Measurements from ENCODE around the gene ITGA6.

The ITGA6 gene

DNA sequence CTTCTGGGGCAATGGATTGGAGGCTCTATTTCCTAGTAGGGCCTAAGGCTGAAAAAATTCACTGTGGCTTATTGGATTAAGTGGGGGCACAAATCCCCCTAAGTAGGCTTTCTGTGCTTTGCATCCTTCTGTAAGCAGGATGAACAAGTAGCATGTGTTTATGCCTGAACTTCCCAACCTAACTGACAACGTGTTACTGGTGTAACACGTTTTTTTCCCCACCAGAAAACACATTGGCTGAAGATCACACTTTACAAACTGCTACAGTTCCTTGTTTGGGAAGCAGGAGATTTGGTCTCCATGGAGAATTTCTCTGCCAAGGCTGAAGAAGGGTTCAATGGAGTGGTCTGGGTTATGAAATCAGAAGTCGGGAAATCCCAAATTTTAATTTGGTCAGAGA, 7.2 kb upstream of the ITGA6 start:
- no peak for DNase-seq

DNA sequence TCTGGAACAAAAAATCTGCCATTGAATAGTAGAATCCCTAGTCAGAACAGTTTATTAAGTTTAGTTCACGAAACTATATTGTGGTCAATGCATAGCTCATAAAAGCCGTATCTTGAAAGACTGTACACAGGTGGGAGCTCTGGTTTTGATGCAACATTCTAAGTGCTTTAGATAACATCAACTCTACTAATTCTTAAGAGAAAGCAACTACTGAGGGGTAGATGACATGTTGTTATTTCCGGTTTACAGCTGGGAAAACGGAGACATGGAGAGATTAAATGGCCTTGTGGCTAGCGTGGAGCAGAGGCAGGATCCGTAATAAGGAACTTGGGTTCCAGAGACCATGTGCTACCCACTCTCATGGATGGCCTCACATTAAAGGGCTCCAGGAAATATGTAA, 4.2 kb upstream of the ITGA6 start:
- DNase-seq, result no peak

DNA sequence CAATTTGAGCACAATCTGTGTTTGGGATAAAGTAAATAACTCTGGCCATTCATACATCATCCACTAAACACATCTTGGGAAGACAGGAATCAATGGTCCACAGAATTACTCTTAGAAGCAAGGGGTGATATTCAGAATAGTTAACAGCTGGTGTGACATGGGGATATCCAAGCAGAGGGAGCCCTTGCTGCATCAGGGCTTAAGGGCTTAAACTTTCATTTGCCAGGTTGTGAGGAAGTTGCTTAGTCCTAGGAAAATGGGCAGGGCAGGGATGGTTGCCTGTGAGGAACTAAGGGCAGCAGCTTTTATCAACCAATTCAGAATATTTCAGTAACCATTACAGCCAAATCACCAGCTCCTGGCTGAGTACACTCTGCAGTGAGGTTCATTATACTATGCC, 2.0 kb upstream of the ITGA6 start:
- no peak for DNase-seq

DNA sequence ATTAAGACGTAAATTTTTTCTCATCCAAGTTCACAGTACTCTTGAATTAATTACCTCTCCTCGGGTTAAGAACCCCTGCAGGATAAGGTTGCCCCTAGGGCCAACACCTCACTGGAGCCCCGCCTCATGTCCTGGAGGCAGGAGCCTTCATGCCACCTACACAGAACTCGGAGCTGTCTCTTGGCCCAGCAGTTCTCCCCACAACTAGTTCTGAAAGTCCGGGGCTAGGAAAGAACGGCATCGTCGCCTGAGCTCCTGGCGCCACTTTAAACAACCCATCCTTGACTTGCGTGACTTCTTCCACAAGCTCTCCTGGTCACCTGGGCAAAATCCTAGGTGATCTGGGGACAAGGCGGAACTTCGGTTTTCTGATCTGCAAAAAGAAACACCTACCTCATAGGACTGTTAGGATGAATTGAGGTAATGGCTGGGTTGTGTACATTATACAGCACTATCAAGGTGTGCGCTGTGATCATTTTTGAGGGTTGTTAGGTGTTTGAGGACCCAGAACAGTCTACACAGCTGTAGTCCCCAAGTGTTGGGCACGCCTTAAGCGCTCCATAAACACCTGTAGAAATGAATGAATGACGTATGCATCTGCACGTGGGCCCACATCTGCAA, 641 bp upstream of the ITGA6 start:
- DNase-seq, result no peak

DNA sequence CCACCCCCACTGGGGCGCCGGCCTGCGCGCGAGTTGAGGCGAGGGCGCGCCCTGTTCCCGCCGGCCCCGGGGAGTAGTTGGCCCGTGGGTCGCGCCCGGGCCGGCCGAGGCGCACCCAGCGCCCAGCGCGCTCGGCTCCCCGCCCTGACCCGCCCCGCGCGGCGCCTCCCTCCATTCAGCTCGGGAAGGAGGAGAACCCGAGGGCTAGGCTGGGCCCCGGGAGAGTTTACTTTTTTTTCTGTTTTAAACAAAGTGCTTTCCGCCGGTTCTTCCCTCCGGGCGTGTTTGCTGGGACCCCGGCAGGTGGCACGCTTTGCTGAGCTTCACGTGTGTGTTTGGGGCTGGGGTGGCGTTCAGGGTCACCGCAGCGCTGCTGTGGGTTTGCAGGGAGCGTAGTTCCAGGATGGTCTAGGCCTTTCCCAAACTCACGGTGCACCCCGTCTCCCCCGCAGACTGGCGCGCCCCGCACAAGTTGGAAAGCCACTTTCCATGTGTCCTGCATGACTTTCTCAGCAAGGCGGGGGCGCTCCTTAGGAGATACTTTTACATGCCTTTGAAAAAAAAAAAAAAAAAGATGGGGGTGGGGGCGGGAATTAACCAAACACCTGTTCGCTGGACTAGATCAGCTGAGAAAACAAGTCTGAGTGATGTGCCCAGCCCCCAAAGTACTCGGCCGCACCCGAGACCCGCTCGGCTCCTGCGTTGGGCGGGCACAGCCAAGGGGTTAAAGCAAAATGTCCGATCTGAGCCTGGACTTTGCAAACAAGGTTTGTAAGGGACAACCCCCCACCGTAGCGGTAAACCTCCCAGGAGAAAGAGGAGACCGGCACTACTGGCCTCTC, 825 bp downstream of the ITGA6 start:
- no peak for DNase-seq

DNA sequence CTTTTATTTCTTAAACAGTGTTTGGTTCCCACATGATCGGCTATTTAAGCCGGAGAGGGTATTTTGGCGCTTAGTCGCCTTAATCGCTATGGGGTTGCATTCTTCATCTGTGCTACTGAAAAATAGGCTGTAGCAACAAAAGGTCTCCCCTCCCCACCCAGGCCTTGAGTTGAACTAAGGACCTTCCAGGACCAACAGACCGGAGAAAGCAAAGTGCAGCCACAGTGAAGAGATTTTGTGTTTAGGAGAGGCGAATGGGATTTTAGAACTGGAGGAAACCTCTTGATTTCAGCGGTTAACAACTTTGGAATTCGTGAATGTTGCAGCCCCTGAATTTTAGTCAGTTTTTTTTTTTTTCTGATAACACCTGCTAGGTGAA, 1.4 kb downstream of the ITGA6 start:
- no peak for DNase-seq

DNA sequence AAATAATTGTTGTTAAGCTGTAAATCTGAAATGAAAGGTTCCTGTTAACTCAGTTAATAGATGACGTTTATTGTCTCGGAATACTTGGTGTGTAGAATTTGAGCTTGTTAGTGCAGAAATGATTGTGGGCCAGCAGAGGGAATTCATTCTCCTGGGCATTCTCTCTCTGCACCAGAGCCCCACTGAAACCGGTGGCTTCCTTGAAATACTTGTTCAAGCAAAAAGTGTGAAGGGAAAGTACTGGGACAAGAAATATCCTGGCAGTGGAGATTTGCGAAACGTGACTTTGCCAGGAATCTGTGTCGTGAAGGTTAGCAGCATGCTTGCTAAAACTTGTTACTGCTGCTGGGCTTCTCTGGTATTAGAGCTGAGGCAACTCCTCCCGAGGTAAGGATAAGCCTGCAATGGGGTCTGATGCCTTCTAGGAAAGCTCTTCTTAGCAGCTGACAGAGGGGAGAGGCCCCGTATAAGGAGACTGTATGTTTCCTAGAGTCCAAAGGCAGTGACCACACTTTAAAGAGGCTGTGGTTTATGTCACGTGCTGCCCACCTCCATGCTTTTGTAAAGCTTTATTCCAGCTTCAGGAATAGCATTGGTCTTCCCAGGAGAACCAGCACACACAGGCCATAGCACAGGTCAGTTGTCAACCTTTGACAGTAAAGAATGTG, 2.0 kb downstream of the ITGA6 start:
- DNase-seq, result no peak

DNA sequence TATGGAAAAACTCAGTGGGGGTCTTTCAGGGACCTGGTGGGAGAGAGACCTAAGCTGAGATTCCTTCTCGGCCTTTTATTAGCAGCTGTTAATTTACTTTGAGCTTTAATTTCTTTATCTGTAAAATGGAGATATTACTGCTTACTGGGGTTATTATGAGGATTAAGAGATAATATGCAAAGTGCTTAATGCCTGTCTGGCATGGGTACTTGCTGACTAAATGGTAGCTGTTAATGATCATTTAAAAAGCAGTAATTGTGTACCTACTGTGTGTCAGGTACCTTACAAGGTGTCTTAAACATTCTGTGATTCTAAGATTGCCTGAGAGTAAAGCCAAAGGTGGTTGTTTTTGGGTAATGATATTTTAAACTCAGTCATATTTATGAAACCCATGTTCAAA, 2.6 kb downstream of the ITGA6 start:
- DNase-seq, result no peak

DNA sequence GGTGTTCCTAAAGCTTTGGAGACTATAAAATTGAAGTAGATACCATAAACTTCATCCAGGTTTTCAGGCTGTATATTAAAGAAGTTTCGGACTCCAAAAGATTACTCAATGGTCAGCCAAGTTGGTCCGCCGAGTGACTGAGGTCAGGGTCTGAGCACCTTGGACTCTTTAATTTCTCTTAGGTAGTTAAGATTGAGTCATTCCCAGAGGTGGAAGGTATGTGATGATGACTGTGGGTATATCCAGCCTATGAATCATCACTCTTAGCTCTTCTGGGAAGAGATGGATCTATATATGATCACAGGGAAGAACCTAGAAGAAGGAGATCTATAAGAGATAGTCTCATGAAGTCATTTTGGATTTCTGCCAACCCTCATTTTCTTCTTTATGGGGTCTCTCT, 3.3 kb downstream of the ITGA6 start:
- no peak for DNase-seq

DNA sequence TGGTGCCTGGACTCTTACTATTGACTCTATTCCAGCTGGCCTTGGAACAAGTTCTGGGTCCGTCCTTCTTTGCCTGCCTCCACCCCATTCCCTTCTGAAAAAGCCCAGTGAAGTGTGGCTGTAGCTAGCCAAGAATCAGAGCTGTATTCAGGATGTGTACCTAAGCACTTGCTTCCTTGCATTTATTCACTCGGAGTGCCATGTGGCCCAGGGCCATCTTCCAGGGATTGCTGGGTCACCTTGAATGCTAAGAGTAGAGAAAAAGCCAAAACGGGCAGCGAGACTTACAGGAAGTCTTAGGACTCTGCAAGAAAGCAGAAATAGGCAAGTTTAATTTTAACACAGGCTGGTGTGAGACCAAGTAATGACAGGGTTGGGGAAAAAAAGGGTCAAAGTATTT, 4.1 kb downstream of the ITGA6 start:
- DNase-seq, result no peak

DNA sequence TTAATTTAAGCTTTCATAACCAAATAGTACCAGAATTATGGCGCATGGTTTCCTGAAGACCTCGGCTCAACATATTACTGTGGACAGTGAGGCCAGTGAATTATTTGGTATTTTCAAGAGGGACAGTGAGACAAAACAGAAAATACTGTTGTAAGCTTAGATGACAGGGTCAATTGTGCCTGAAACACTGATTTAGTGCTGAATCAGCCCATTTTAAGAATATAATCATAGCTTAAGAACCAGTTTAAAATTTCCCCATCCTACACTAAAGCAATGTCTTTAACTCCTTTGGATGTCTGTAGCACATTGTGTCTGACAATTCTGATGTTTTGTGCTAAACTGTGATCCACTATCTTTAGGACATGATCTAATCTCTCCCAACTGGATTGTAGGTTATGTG, 4.6 kb downstream of the ITGA6 start:
- DNase-seq, result no peak

DNA sequence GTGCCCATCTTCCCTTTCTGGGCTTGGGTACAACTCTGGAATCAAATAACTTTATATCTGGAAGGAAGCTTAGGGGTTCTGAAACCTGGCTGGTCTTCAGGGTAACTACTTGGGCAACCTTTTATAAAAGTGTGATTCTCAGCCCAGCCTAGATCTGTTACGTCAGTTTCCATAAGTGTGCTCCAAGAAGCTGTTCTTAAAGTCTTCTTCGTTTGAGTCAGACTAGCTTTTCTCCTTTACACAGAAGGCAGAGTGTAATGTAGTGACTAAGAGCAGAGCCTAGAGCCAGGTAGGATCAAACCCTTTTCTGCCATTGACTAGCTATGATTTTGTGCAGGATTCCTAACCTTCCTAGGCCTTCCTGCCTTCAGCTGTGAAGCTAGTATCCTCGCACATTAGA, 5.8 kb downstream of the ITGA6 start:
- no peak for DNase-seq

DNA sequence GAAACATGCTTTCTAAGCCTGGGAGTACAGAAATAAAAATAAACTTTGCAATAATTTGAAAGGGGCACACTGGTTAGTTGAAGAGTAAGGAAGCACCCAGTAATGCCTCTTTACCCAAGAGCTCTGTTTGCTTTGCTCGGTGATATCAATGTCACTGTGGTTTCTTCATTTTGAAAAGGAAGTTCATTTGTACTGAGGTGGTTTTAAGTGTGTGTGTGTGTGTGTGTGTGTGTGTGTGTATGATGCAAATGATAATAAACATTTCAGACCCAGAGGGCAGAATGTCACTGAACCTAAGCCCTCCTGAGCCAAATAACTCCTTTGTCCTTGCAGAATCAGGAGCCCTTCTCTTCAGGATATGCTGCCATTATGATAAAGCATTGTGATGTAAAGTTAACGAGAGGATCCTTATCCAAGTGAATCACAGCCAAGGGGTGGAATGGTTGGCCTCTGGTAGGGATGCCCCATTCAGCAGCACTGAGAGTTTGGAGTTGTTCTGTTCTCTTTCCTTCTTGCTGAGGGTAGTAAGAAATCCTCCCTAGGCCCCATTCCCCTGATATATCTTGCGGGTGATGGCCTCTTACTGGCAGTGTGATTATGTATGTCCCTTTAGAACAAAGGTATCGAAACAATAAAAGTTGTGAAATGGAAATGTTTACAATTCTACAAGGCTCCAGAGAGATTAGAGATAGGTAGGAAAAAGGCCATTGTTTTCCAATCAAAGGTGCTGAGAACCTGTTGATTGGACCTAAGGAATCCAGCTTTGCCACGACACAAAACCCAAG, 7.6 kb downstream of the ITGA6 start:
- DNase-seq, result no peak

DNA sequence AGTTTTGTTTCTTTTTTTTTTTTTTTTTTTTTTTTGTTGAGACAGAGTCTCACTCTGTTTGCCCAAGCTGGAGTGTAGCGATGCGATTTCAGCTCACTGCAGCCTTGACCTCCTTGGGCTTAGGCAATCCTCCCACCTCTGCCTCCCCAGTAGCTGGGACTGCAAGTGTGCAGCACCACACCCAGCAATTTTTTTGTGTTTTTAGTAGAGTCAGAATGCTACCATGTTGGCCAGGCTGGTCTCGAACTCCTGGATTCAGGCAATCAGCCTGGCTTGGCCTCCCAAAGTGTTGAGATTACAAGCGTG, 8.2 kb downstream of the ITGA6 start:
- no peak for DNase-seq

DNA sequence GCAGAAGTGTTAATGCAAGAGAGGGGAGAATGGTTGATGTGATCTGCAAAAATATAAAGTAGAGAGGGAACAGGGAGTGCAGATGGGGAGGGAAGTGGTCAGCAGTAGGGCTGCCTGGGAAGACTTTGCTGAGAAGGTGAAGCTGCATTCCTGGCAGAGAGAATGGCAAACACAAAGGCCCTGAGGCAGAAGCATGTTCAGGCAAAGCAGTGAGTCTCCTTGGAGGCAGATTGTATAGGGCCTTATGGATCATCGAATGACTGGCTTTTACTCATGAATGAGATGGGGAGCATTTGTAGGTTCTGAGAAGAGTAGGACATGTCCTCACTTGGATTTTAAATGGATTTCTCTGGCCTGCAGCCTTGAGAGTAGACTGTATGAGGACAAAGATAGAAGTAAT, 9.5 kb downstream of the ITGA6 start:
- no peak for DNase-seq

DNA sequence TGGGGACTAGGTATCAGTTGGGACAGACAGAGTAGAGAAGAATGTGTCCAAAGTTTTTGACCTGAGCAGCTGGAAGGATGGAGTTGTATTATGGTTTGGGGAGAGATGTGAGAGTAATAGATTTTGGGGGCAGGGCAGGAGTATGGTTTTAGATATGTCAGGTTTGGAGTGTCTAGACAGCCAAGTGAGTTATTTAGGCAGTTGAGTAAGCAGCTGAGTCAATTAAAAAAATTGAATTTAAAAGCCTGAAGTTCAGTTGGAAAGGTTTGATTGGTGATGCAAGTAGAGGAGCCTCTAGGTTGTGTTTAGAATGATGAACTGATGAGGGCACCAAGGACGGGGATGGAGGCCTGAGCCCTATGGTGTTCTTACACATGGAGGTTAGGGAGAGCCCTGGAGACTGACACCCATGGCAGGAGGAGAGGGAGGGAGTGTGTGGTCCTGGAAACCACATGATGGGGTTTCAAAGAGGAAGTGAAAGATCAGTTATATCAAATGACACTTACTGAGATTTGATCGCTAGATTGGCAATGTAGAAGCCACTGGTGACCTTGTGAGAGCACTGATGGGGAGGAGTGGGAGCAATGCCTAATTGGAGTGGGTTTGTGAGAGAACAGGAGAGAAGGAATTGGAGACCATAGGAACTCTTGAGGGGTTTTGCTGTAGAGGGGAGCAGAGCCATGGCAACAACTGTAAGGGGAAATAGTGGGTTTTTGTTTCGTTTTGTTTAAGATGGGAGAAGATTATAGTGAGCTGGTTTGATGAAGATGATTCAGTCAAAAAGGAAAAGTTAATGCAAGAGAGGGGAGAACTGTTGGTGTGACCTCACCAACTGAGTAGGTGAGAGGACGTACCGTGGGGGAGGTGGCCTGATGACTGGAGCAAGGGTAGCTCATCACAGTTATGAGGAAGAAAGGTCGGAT, 10.3 kb downstream of the ITGA6 start:
- DNase-seq, result no peak

DNA sequence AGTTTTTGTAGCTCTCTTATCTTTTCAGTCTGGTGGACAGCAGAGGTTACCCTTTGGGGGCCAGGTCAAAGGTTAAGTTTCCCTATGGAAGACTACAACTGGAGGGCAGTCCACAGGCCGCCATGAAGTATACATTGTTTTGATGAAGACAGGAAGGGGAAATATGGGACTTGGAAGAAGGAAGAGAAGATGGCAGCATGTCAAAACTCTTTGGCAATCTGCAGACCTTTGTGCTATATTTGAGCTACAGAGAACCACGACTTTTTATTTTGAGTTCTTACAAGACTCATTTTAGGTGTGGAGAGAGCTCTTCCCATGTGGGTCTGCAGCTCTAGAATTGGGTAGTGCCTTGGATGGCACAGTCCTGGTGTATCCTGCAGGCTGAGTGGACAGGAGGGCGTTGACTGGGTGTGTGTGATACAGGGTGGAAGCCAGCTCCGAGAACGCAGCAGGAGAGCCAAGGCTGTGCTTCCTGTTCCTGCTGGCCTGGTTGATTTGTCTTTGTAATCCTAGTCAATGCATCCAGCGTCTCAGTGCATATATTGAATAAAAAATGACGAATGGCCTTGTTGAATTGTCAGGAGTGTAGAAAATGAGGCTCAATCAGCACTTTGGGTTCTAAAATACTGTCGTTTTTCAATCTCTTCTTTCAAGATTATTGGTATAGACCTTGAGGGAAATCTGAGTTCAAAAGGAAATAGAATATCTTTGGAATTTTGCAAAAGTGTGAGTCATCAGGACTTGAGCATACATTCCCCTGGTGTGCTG, 11.5 kb downstream of the ITGA6 start:
- no peak for DNase-seq

DNA sequence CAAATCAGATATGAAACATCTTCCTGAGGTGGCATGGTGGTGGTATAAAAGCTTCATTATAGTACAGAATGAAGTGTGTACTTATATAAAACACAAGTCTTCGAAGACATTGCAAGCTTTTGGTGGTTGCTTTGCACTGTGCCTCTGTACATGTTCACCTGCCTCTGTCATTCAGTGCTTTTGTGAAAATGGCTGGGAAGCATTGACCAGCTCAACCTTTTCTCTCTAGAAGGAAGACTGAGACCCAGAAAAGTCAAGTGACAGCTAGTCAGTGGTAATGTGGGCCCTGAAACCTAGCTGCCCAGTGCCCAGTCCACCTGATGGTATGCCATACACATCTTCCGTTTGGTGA, 12.1 kb downstream of the ITGA6 start:
- no peak for DNase-seq

DNA sequence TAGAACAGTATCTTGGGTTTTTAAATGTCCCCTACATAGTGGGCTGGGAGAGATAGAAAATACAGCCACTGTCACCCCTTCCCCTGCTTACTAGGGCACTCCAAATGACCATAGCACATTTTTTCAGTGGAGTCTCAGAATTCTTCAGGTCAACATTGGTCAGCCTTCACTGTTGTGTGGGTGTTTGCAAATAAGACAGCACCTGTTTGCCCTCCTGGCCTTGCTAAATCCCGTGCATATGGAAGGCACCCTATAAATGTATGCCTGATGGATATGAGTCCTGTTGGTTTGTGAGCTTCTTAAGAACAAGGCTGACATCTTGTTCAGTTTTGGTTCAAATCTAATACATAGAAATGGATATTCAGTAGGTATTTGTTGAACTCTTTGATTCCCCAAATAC, 12.5 kb downstream of the ITGA6 start:
- DNase-seq, result no peak

DNA sequence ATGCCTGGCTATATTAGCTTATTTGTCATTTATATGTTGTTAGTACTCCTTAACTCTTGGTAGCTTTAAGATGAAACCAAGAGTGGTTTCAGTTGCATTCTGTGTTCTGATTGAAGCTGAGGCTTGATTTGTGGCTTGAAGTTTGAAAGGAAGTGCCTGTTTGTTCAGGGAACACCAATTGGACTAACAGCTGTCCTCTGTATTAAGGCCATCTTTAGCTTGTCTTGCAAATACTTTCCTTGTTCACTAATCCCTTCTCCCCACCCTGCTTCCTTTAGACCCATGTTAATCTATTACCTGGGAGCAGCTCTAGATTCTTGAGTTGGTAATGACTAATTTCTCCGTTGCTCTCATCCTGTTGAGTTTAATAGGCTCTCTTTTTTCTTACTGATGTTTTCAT, 13.4 kb downstream of the ITGA6 start:
- DNase-seq, result no peak

DNA sequence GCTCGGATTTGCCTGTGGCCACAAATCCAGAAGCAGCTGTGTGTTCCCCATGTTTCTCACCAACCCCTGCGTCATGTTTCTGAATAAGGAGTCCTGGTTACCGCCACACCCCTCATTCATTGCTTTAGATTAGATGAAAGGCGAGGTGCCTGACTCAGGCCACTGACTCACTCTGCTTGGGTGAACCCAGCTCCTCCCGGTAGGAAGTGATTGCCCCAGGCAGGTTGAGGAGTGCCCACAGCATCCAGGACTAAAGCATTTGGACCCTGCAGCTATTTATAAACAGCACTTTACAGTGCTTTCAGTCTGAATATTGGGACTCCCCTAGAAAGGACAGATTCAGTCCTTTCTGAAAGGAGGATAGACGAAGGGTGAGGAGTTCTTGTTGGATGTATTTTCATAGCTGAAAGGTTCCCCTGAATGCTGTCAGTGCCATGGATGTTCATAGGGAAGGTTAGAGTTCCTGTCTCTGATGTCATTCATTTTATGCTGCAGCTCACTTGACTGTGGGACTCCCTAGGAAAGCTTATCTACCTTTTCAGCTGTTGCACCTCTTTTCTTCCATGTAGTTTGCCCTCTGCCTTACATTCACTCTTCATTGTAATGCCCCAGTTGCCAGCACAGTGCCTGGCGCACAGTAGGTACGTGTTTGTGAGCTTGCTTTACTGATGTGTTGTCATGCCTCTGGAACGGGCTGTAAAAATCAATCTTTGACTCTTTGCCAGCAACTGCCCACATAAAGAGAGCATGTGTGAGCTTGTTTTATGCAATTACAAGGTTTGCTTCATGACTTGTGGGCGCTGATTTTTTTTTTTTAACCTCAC, 14.9 kb downstream of the ITGA6 start:
- no peak for DNase-seq
